Right atrium auricular region (tissue), 2 donors: ENCODE results near the gene LYPLA2. TPM values are rescaled to one million over a fixed set of nuclear protein-coding genes. Genes with fewer than 3 reads are reported as not detected.
A peak's percentile ranks its signal among the peaks of the same experiment; 100 is the strongest.
"Not testable (repeated sequence)": the region's sequence is repeated elsewhere in the genome, so short reads cannot be mapped to it uniquely, and the experiment has no call there.

ENCODE experiments used
- DNase-seq: peaks from one replicate; pipeline ENCODE4 v3.0.0-alpha.2; 2019; ENCODE audit warnings: low spot score
- H3K27ac ChIP-seq, 2 donors: fragments of 200-600 bp; sonication (generic); 1 replicate in 1 of 2; 2 replicates in 1 of 2; pipeline ENCODE4 v1.5.1; 2016 to 2019
- H3K27me3 ChIP-seq, 2 donors: fragments of 200-600 bp; sonication (generic); one replicate each; pipeline versions ENCODE4 v1.5.1 to v1.6.0; 2017 to 2019
- H3K36me3 ChIP-seq: fragments of 200-600 bp; sonication (generic); one replicate; pipeline ENCODE4 v1.5.1; 2016
- H3K4me1 ChIP-seq, 2 donors: fragments of 200-600 bp; sonication (generic); one replicate each; pipeline versions ENCODE4 v1.5.1 to v1.6.0; 2017 to 2019
- H3K4me3 ChIP-seq, 2 donors: fragments of 200-600 bp; sonication (generic); 1 replicate in 1 of 2; 2 replicates in 1 of 2; pipeline ENCODE4 v1.5.1; 2017 to 2019; ENCODE audit warnings: mild to moderate bottlenecking in 1 of 2, moderate library complexity in 1 of 2
- H3K9me3 ChIP-seq, 2 donors: fragments of 200-600 bp; sonication (generic); one replicate each; pipeline ENCODE4 v1.5.1; 2019
- CTCF ChIP-seq, 2 donors: fragments of 200-600 bp; sonication (generic); IDR thresholded peaks; one replicate each; pipeline ENCODE4 v1.5.1; 2019; ENCODE audit warnings: antibody characterized with exemption in 2 of 2
- total RNA-seq, 2 donors: library from RNA; depleted of rRNA; stranded (reverse); fragments of >200 nt; gene quantifications; one replicate each; pipeline ENCODE4 v1.1.0, GENCODE V29; 2016

Gene LYPLA2
- total RNA-seq, 2 donors from 2014 or later = 29.7 to 54.3 TPM

- H3K4me3 ChIP-seq = no peak overlapping the region
- H3K36me3 ChIP-seq = peaks cover 35% of the 10 kb centered on the region
- no peaks in the 10 kb centered on the region for H3K27me3 ChIP-seq
- H3K9me3 ChIP-seq = no peaks in the 10 kb centered on the region
- DNase-seq = no peak
- H3K27ac ChIP-seq = peak overlapping the region in 1 of 2 donors; percentile 1
- H3K4me1 ChIP-seq = peaks cover 4 to 42% of the 10 kb centered on the region in 2 donors
- TF ChIP-seq CTCF (IDR thresholded peaks at IDR 0.05) = no peak
Observed at GRCh38 chr1:23793861-23794731, 3.2 kb downstream of the LYPLA2 start.

GRCh38 chr1:23794732-23795182 lies 3.8 kb downstream of the LYPLA2 start:
- H3K4me1 ChIP-seq = peaks cover 4 to 49% of the 10 kb centered on the region in 2 donors
- H3K27ac ChIP-seq, H3K4me3 ChIP-seq, H3K27me3 ChIP-seq, DNase-seq, H3K9me3 ChIP-seq: not testable (repeated sequence)
- peaks cover 35% of the 10 kb centered on the region for H3K36me3 ChIP-seq

GRCh38 chr1:23795676-23796465 lies 4.9 kb downstream of the LYPLA2 start:
- no peak for DNase-seq
- no peaks in the 10 kb centered on the region for H3K9me3 ChIP-seq
- no peak overlapping the region for H3K27ac ChIP-seq
- peaks cover 4 to 47% of the 10 kb centered on the region in 2 donors for H3K4me1 ChIP-seq
- H3K4me3 ChIP-seq = no peak overlapping the region
- H3K36me3 ChIP-seq = peaks cover 35% of the 10 kb centered on the region
- TF ChIP-seq CTCF (IDR thresholded peaks at IDR 0.05) = no peak
- no peaks in the 10 kb centered on the region for H3K27me3 ChIP-seq

GRCh38 chr1:23796466-23797271 lies 5.7 kb downstream of the LYPLA2 start:
- Histone ChIP-seq H3K9me3 (no peaks in the 10 kb centered on the region), H3K36me3 (peaks cover 35% of the 10 kb centered on the region), H3K4me3 (no peak overlapping the region), H3K4me1 (peaks cover 4 to 49% of the 10 kb centered on the region in 2 donors), H3K27ac (no peak overlapping the region), H3K27me3 (no peaks in the 10 kb centered on the region)
- TF ChIP-seq CTCF (IDR thresholded peaks at IDR 0.05) = no peak
- DNase-seq = no peak

GRCh38 chr1:23797478-23798448 lies 6.8 kb downstream of the LYPLA2 start:
- H3K27me3 ChIP-seq = no peaks in the 10 kb centered on the region
- H3K36me3 ChIP-seq = peaks cover 34% of the 10 kb centered on the region
- H3K4me3 ChIP-seq = no peak overlapping the region
- no peak overlapping the region for H3K27ac ChIP-seq
- no peak for TF ChIP-seq CTCF (IDR thresholded peaks at IDR 0.05)
- H3K9me3 ChIP-seq = no peaks in the 10 kb centered on the region
- peaks cover 0 to 41% of the 10 kb centered on the region in 2 donors for H3K4me1 ChIP-seq
- DNase-seq = no peak
